OCI-LY7 (cell line): ENCODE measurements around the gene RNF150.

Experiments
- EZH2phosphoT487 ChIP-seq: fragments of 200-600 bp; sonication (generic); IDR thresholded peaks from 2 replicates; pipeline ENCODE4 v1.6.1; 2018; ENCODE audit warnings: low read depth, borderline replicate concordance, mild to moderate bottlenecking, mixed run types, antibody characterized with exemption, low read length, moderate library complexity, mixed read lengths
- TF ChIP-seq, protein P1 (sequence below): fragments of 200-600 bp; sonication (generic); conservative IDR thresholded peaks from 2 replicates; pipeline ENCODE4 v1.5.1; 2014; ENCODE audit warnings: mild to moderate bottlenecking, antibody characterized with exemption, low read length, moderate library complexity, mixed read lengths

GRCh38 chr4:141020801-141021261 is 112.4 kb downstream of the RNF150 start:
- TF ChIP-seq, protein P1, sequence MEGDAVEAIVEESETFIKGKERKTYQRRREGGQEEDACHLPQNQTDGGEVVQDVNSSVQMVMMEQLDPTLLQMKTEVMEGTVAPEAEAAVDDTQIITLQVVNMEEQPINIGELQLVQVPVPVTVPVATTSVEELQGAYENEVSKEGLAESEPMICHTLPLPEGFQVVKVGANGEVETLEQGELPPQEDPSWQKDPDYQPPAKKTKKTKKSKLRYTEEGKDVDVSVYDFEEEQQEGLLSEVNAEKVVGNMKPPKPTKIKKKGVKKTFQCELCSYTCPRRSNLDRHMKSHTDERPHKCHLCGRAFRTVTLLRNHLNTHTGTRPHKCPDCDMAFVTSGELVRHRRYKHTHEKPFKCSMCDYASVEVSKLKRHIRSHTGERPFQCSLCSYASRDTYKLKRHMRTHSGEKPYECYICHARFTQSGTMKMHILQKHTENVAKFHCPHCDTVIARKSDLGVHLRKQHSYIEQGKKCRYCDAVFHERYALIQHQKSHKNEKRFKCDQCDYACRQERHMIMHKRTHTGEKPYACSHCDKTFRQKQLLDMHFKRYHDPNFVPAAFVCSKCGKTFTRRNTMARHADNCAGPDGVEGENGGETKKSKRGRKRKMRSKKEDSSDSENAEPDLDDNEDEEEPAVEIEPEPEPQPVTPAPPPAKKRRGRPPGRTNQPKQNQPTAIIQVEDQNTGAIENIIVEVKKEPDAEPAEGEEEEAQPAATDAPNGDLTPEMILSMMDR: no peak
- TF ChIP-seq EZH2phosphoT487: no peak
